ENCODE data around the gene MYLK2.

The MYLK2 gene

DNA sequence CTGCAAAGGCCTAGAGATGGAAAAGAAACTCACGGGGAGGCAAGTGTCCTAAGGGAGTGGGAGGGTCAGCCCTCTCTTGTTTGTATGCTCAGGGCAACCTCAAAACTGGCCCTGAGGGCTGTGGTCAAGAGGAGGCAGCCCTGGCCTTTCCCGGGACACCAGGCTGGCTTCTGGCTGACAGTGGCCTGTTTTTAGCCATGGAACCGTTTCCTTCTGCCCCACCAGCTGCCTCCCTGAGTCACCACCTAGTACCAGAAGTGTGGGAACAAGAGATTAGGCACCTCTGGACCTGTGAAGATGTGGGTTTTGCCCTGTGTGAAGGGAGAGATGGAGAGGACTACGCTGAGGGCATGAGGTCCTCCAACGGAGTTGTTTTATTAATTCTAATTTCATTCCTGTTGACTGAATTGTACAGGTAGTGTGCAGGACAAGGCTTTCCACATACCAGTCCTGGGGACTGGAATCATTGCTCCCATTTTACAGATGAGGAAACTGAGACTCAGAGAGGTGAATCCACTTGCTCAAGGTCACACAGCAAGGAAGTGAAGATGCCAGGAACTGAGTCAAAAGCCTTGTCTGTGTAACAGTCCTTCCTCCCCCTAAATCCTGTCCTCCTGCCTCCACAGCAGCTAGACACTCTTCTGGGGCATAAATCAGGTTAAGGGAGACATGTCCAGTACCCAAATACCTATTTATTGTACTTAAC is 20.8 kb downstream of the MYLK2 start:
- H3K27me3 ChIP-seq: no peaks in the 10 kb centered on the region
- TF ChIP-seq, protein P1, sequence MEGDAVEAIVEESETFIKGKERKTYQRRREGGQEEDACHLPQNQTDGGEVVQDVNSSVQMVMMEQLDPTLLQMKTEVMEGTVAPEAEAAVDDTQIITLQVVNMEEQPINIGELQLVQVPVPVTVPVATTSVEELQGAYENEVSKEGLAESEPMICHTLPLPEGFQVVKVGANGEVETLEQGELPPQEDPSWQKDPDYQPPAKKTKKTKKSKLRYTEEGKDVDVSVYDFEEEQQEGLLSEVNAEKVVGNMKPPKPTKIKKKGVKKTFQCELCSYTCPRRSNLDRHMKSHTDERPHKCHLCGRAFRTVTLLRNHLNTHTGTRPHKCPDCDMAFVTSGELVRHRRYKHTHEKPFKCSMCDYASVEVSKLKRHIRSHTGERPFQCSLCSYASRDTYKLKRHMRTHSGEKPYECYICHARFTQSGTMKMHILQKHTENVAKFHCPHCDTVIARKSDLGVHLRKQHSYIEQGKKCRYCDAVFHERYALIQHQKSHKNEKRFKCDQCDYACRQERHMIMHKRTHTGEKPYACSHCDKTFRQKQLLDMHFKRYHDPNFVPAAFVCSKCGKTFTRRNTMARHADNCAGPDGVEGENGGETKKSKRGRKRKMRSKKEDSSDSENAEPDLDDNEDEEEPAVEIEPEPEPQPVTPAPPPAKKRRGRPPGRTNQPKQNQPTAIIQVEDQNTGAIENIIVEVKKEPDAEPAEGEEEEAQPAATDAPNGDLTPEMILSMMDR (IDR thresholded peaks at IDR 0.05; ENCODE audit: low read depth, low read length): no peak
- H3K4me3 ChIP-seq (ENCODE audit: low read depth, low read length): no peak overlapping the region
- no peak for DNase-seq
- H3K36me3 ChIP-seq: no peaks in the 10 kb centered on the region
- peaks cover 28% of the 10 kb centered on the region for H3K4me1 ChIP-seq
- no peaks in the 10 kb centered on the region for H3K9me3 ChIP-seq

DNA sequence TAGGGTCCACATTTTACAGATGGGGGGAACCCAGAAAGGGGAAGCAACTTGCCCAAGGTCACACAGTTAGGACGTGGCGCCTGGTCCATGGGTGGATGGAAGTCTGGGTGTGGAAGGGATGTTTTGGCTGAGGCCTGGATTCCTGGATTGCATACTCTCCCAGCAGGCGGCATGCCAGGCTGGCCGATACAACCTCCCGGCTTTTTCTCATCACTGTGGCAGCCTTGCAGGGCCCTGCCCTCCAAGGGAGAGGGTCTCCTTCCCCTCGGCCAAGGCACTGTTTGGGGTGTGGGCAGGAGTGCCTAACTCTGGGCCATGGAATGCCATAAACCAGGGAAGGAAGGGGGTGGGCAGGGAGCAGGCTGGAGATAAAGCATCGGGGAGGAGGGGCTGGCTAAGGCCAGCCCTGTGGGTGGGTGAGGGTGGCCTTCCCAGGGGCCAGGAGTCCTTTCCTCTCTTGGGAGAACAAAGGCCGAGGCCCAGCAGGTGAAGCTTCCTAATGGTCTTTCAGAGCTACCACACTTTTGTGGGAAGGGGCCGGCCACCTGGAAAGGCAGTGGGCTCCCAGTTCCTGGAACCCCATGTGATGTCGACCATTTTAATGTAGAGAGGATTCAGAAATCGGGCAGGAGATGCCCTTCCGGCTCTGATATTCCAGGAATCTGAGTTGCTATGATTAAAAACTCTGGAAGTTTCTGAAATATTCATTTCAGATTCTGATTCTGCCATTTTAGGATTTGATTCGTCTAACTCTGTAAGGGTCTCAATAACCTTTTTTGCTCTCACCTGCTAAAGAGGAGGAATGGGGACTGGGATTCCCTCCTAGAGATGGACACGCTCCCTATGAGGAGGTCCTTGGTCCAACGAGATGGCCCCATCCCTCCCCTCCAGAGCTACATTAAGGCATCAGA is 22.0 kb downstream of the MYLK2 start:
- H3K4me3 ChIP-seq (ENCODE audit: low read depth, low read length): no peak overlapping the region
- no peaks in the 10 kb centered on the region for H3K9me3 ChIP-seq
- no peaks in the 10 kb centered on the region for H3K27me3 ChIP-seq
- peaks cover 24% of the 10 kb centered on the region for H3K4me1 ChIP-seq
- H3K36me3 ChIP-seq: no peaks in the 10 kb centered on the region
- TF ChIP-seq, protein P1 (IDR thresholded peaks at IDR 0.05; ENCODE audit: low read depth, low read length): no peak
- no peak for DNase-seq

- H3K4me3 ChIP-seq (ENCODE audit: low read depth, low read length): no peak overlapping the region
- no peaks in the 10 kb centered on the region for H3K27me3 ChIP-seq
- DNase-seq: no peak
- H3K36me3 ChIP-seq: no peaks in the 10 kb centered on the region
- peaks cover 19% of the 10 kb centered on the region for H3K4me1 ChIP-seq
- H3K9me3 ChIP-seq: no peaks in the 10 kb centered on the region
- TF ChIP-seq, protein P1 (IDR thresholded peaks at IDR 0.05; ENCODE audit: low read depth, low read length): no peak
Measured at GRCh38 chr20:31841928-31842327, 22.8 kb downstream of the MYLK2 start.

- H3K27me3 ChIP-seq: no peaks in the 10 kb centered on the region
- H3K9me3 ChIP-seq: no peaks in the 10 kb centered on the region
- H3K4me1 ChIP-seq: peaks cover 12% of the 10 kb centered on the region
- DNase-seq: peak; percentile 59
- H3K4me3 ChIP-seq (ENCODE audit: low read depth, low read length): no peak overlapping the region
- no peaks in the 10 kb centered on the region for H3K36me3 ChIP-seq
- TF ChIP-seq, protein P1 (IDR thresholded peaks at IDR 0.05; ENCODE audit: low read depth, low read length): no peak
Measured at GRCh38 chr20:31842471-31843157, 23.5 kb downstream of the MYLK2 start.

DNA sequence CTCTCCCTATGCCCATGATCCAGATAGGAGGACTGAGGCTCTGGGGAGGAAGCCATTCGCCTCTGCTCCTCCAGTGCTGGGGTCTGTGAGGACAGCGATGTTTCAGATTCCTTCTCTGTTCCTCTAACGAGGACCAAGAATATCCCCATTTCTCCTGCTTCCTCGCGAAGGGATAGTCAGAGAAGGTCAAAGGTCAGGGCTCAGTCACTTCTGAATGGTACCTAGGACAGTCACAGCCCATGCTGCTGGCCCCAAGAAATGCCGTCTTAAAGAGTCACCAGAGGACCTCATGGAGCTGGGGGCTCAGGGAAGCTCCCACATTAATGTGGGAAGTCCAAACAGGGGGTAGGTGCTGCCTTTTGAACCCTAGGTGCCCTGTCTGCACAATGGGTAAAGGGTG is 24.1 kb downstream of the MYLK2 start:
- H3K9me3 ChIP-seq: no peaks in the 10 kb centered on the region
- no peak overlapping the region for H3K4me3 ChIP-seq (ENCODE audit: low read depth, low read length)
- TF ChIP-seq, protein P1 (IDR thresholded peaks at IDR 0.05; ENCODE audit: low read depth, low read length): no peak
- H3K4me1 ChIP-seq: peaks cover 9% of the 10 kb centered on the region
- no peaks in the 10 kb centered on the region for H3K36me3 ChIP-seq
- no peaks in the 10 kb centered on the region for H3K27me3 ChIP-seq
- no peak for DNase-seq
